Cardiac fibroblast (primary cell): Measurements from ENCODE around the gene LSAMP.

ENCODE experiments used
- DNase-seq, 2 donors: peaks; one replicate each; pipeline versions ENCODE4 v3.0.0 to v3.0.0-alpha.2; 2010; ENCODE audit warnings: low read depth in 2 of 2
- H3K4me3 ChIP-seq, 2 donors: replicated peaks in 1 of 2; 1 replicate in 1 of 2; 2 replicates in 1 of 2; pipeline ENCODE4 v1.5.1; 2011; ENCODE audit warnings: low read depth in 2 of 2, low read length in 2 of 2, mild to moderate bottlenecking in 2 of 2, moderate library complexity in 1 of 2
- CTCF ChIP-seq: IDR thresholded peaks from one replicate; pipeline ENCODE4 v1.5.1; 2011; ENCODE audit warnings: low read depth, mild to moderate bottlenecking, low read length, inconsistent platforms

Gene LSAMP

DNA sequence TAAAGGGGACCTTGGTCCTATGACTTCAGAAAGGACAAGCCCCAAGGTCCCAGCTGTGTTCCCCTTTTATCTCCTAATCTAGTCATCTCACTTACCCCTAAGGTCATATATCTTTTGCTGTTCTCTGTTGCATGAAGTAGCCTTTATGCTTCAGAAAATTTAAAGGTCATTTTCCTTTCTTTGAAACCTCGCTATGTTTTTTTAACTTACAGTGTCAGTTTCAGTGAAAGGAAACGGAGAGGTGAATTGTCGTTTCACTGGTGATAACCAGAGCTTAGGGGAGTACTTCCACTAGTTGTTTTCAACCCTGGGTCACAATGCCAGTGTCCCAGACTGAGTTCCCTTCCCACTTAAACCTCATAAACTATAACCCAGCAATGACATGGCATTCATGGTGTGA is 464.6 kb downstream of the LSAMP start:
- DNase-seq, result no peak
- no peak overlapping the region for H3K4me3 ChIP-seq
- TF ChIP-seq CTCF, result no peak

GRCh38 chr3:115977866-115978265 is 467.4 kb downstream of the LSAMP start:
- no peak overlapping the region for H3K4me3 ChIP-seq
- DNase-seq, result no peak
- no peak for TF ChIP-seq CTCF

GRCh38 chr3:115975796-115976195 is 469.5 kb downstream of the LSAMP start:
- no peak overlapping the region for H3K4me3 ChIP-seq
- DNase-seq, result no peak
- TF ChIP-seq CTCF, result no peak

DNA sequence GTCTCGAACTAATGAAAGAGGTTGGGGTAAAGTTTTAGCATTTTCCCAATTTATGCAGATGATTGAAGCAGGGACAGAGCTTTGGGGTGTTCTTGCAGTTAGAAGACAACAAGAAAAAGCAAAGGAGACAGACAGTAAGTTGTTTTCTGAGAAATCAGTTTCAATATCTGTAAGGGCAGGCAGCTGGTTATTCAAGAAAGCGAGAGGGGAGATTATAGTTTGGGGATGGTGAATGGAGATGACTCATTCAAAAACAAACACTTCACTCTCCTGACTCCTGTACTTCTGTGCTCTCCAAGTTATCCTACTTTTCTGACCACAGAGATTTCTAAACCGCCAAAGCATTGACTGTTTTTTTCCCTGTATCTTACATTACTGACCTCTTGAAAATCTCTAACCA is 469.9 kb downstream of the LSAMP start:
- DNase-seq, result peak; percentile 47 to 54

DNA sequence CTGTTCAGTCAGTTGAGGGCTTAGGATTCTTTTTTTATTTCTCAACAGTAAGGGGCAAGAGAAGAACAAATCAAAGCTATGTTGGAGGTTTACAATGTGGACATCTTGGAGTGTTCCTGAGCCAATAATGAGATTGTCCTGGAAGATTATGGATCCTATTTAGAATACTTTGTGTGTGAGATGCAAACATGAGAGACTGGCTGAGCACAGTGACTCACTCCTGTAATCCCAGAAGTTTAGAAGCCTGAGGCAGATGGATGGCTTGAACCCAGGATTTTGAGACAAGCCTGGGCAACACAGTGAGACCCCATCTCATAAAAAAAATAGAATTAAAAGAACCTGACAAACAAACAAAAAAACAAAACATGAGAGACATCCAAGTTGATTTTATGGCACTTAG is 470.3 kb downstream of the LSAMP start:
- peak in 1 of 2 donors; percentile 2 for DNase-seq
- no peak overlapping the region for H3K4me3 ChIP-seq
- TF ChIP-seq CTCF, result no peak

More for the DNA sequence above, 469.9 kb downstream of the LSAMP start:
- no peak overlapping the region for H3K4me3 ChIP-seq
- TF ChIP-seq CTCF, result no peak

DNA sequence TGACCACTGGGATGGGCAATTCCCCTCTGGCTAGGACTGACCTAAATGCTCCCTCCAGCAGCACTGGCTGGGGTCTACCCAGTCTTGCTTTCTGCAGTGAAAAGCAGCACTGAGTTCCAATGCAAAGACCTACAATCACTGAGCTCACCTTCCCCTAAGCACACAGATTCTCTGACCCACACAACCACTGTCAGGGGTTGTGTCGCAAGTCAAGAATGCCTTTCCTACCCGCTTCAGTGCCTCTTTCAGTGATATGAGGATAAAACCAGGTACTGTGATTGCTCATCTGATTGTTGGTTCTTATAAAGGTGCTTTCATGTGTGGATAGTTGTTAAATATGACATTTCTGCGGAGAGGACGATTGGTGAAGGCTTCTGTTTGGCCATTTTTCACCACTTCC is 476.4 kb downstream of the LSAMP start:
- no peak for DNase-seq
- TF ChIP-seq CTCF, result no peak
- no peak overlapping the region for H3K4me3 ChIP-seq

DNA sequence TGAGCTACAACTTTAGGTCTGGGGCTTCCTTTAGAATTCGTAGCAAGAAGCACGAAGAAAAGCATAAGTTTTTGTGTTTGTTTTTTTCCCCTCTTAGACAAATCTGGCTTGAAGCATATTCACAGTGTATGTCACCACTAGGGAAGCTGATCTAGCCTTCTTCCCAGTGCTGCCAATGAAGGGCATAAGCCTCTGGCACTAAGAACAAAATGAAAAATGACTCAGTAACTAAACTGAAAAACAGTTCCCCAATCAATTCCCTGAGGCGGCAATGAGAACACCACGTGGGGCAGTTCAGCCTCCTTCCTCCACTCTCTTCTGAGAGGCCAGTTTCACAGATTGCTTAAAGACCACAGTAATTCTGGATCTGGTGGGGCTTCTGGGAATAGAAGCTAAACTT is 483.9 kb downstream of the LSAMP start:
- no peak overlapping the region for H3K4me3 ChIP-seq
- TF ChIP-seq CTCF, result no peak
- DNase-seq, result peak; percentile 5 to 17
